ENCODE data around the gene MASP1.

MASP1 gene

DNA sequence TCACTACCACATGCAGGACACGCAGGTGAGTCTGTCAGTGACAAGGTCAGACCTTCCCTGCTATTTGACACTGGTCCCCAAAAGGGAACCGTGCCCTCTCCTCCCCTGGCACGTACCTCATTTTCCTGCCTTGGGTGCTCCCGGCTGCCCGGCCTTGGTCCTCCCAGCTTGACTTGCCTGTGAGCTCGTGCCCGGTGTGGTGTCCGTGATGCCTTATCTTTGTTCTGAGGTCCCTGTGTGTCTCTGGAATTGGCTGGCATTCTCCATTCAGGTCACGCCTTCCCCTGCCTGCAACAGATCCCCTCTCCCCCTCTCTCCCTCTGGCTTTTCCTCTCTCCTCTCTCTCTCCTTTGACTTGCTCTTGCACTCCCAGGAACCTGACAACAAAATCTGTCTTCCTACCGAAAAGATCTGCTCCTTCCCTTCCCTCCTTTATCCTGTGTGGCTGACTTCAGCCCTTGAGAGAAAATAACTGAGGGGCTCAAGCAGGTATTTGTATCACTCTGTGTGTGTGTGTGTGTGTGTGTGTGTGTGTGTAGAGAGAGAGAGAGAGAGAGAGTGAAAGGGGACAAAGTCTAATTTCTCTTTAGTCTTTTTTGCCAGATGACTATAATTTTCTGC is at the start of gene MASP1:
TSS of gene MASP1 (minus strand) at position 226 of the 621 bp plus-strand sequence. CDS start at position 121, 105 bp downstream.
- Mint-ChIP-seq H3K27ac (no peak within 1 kb of the TSS), H3K4me3 (no peak within 1 kb of the TSS), H3K4me1 (ENCODE audit: low read depth) (no peaks in the 10 kb centered on the region), H3K27me3 (peaks cover 12% of the 10 kb centered on the region), H3K9me3 (ENCODE audit: low read depth) (no peaks in the 10 kb centered on the region), H3K36me3 (no peaks in the 10 kb centered on the region)

- Mint-ChIP-seq H3K4me3 (no peak overlapping the region), H3K36me3 (no peaks in the 10 kb centered on the region), H3K27me3 (peaks cover 10% of the 10 kb centered on the region)
Measured at GRCh38 chr3:187340578-187340977, 49.0 kb upstream of the MASP1 start.

GRCh38 chr3:187336322-187336721 is 44.8 kb upstream of the MASP1 start:
- no peaks in the 10 kb centered on the region for H3K36me3 Mint-ChIP-seq
- no peaks in the 10 kb centered on the region for H3K9me3 Mint-ChIP-seq (ENCODE audit: low read depth)
- no peaks in the 10 kb centered on the region for H3K4me1 Mint-ChIP-seq (ENCODE audit: low read depth)
- peaks cover 10% of the 10 kb centered on the region for H3K27me3 Mint-ChIP-seq
- H3K27ac Mint-ChIP-seq = no peak overlapping the region
- H3K4me3 Mint-ChIP-seq = no peak overlapping the region

More at GRCh38 chr3:187340578-187340977, 49.0 kb upstream of the MASP1 start:
- no peaks in the 10 kb centered on the region for H3K4me1 Mint-ChIP-seq (ENCODE audit: low read depth)
- no peak overlapping the region for H3K27ac Mint-ChIP-seq
- H3K9me3 Mint-ChIP-seq (ENCODE audit: low read depth) = no peaks in the 10 kb centered on the region

DNA sequence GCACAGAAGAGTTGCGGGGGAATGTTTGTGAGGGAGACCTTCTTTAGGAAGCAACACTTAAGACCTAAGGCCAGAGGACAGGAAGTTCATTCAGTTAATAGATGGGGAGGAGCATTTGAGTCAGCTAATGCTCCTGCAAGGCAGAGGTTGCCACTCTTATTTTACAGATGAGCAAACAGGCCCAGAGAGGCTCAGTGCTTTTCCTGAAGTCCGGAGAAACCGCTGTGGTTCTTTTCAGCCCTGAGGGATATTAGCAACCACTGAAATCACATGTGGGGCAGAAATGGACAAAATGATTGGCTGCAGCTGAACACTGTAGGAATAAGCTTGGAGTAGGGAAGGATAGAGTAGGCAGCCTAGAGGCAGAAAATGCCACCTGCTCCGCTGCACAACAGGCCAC is 43.4 kb upstream of the MASP1 start:
- Mint-ChIP-seq H3K36me3 (no peaks in the 10 kb centered on the region), H3K9me3 (ENCODE audit: low read depth) (no peaks in the 10 kb centered on the region), H3K27me3 (peaks cover 7% of the 10 kb centered on the region), H3K4me1 (ENCODE audit: low read depth) (no peaks in the 10 kb centered on the region), H3K27ac (no peak overlapping the region), H3K4me3 (no peak overlapping the region)

GRCh38 chr3:187328691-187329090 is 37.2 kb upstream of the MASP1 start:
- Mint-ChIP-seq H3K4me1 (ENCODE audit: low read depth) (no peaks in the 10 kb centered on the region), H3K9me3 (ENCODE audit: low read depth) (no peaks in the 10 kb centered on the region), H3K36me3 (no peaks in the 10 kb centered on the region), H3K4me3 (no peak overlapping the region), H3K27me3 (no peaks in the 10 kb centered on the region), H3K27ac (no peak overlapping the region)

DNA sequence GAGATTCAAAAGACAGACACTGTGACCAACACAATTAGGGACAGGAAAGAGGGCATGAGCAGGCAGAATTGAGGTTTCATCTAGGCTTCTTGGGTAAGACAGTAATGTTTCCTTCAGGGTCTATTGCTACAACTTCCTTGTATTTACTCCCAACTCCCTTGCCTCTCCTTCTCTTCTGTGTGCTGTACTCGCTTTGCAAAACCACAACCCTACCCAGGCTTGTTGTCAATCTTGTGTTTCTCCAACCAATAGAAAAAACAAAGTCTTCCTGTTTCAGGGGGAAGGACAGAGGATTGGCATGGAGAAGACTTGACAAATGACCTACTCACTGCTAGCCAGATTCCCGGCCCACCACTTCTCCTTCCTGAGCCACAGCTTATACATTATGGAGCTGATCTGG is 36.3 kb upstream of the MASP1 start:
- Mint-ChIP-seq H3K4me1 (ENCODE audit: low read depth) (no peaks in the 10 kb centered on the region), H3K27me3 (no peaks in the 10 kb centered on the region), H3K36me3 (no peaks in the 10 kb centered on the region), H3K9me3 (ENCODE audit: low read depth) (no peaks in the 10 kb centered on the region), H3K27ac (no peak overlapping the region), H3K4me3 (no peak overlapping the region)

GRCh38 chr3:187325632-187326031 is 34.1 kb upstream of the MASP1 start:
- H3K4me3 Mint-ChIP-seq = no peak overlapping the region
- no peaks in the 10 kb centered on the region for H3K4me1 Mint-ChIP-seq (ENCODE audit: low read depth)
- H3K9me3 Mint-ChIP-seq (ENCODE audit: low read depth) = no peaks in the 10 kb centered on the region
- H3K27ac Mint-ChIP-seq = no peak overlapping the region
- H3K27me3 Mint-ChIP-seq = peaks cover 5% of the 10 kb centered on the region
- H3K36me3 Mint-ChIP-seq = no peaks in the 10 kb centered on the region

DNA sequence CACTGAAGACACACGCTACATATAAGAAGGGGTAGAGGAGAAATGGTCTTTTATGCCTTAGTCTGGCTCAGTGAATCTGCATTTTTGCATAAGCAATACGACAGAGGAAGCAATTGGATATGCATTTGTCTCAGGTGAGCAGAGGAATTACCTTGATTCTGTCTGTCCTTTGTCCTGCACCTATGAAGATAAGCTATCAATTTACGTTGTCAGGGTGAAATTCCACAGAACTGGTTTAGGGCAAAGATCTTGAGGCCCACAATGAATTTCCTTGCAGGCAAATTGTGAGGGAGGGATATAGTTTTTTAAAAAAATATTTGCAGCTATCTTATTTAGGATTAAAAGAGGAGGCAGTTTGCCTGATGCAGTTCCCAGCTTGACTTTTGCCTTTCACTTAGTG is 31.6 kb upstream of the MASP1 start:
- Mint-ChIP-seq H3K27me3 (peaks cover 14% of the 10 kb centered on the region), H3K4me3 (no peak overlapping the region), H3K4me1 (ENCODE audit: low read depth) (peaks cover 10% of the 10 kb centered on the region), H3K27ac (no peak overlapping the region), H3K36me3 (no peaks in the 10 kb centered on the region), H3K9me3 (ENCODE audit: low read depth) (no peaks in the 10 kb centered on the region)

GRCh38 chr3:187322291-187322690 is 30.8 kb upstream of the MASP1 start:
- Mint-ChIP-seq H3K4me3 (no peak overlapping the region), H3K4me1 (ENCODE audit: low read depth) (peaks cover 10% of the 10 kb centered on the region), H3K27me3 (peaks cover 17% of the 10 kb centered on the region), H3K9me3 (ENCODE audit: low read depth) (no peaks in the 10 kb centered on the region), H3K27ac (no peak overlapping the region), H3K36me3 (no peaks in the 10 kb centered on the region)

GRCh38 chr3:187321766-187322165 is 30.2 kb upstream of the MASP1 start:
- peaks cover 22% of the 10 kb centered on the region for H3K27me3 Mint-ChIP-seq
- H3K27ac Mint-ChIP-seq = no peak overlapping the region
- no peaks in the 10 kb centered on the region for H3K9me3 Mint-ChIP-seq (ENCODE audit: low read depth)
- peaks cover 10% of the 10 kb centered on the region for H3K4me1 Mint-ChIP-seq (ENCODE audit: low read depth)
- no peaks in the 10 kb centered on the region for H3K36me3 Mint-ChIP-seq
- no peak overlapping the region for H3K4me3 Mint-ChIP-seq

- Mint-ChIP-seq H3K27ac (no peak overlapping the region), H3K4me1 (ENCODE audit: low read depth) (peaks cover 10% of the 10 kb centered on the region), H3K9me3 (ENCODE audit: low read depth) (no peaks in the 10 kb centered on the region), H3K36me3 (no peaks in the 10 kb centered on the region), H3K27me3 (peaks cover 30% of the 10 kb centered on the region), H3K4me3 (no peak overlapping the region)
Measured at GRCh38 chr3:187319699-187320302, 28.3 kb upstream of the MASP1 start.

- Mint-ChIP-seq H3K27me3 (peaks cover 31% of the 10 kb centered on the region), H3K36me3 (no peaks in the 10 kb centered on the region), H3K4me3 (peak overlapping the region; percentile 25), H3K4me1 (ENCODE audit: low read depth) (peaks cover 10% of the 10 kb centered on the region), H3K27ac (no peak overlapping the region), H3K9me3 (ENCODE audit: low read depth) (no peaks in the 10 kb centered on the region)
Measured at GRCh38 chr3:187318819-187319616, 27.5 kb upstream of the MASP1 start.

DNA sequence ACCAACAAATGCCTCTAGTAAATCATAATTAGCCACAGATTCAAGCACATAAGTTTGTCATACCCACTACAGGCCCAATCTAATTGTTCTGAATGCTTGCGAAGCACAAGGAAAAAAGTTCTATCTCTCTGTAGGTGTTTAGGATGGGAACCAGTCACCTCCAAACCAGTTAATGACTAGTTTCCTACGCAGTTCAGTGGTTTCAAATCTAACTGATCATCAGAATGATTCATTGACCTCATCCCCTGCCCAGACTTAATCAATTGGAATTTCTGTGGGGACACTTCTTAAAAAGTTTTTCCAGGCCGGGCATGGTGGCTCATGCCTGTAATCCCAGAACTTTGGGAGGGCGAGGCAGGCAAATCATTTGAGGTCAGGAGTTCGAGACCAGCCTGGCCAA is 24.3 kb upstream of the MASP1 start:
- Mint-ChIP-seq H3K36me3 (no peaks in the 10 kb centered on the region), H3K27me3 (peaks cover 39% of the 10 kb centered on the region), H3K4me1 (ENCODE audit: low read depth) (peaks cover 10% of the 10 kb centered on the region), H3K9me3 (ENCODE audit: low read depth) (no peaks in the 10 kb centered on the region), H3K4me3 (no peak overlapping the region), H3K27ac (no peak overlapping the region)

DNA sequence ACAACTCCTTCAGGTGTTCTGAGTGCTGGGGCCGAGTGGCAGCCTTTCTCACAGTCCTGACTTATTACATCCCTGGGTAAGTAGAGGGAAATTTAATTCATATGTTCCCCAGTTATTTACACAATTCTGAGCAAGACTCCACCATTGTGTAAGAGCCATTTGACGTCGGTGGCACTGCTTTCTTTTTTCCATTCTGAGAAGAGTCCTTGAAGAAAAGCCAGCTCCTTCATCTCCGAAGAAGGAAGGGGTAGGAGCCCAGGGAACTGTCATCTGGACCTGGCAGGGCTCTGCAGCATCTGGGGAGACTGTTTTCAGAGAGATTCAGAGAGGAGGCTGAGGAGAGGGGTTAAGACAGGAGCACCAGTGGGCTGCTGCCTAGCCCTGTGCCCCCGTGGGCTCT is 22.6 kb upstream of the MASP1 start:
- H3K36me3 Mint-ChIP-seq = no peaks in the 10 kb centered on the region
- H3K4me1 Mint-ChIP-seq (ENCODE audit: low read depth) = peaks cover 6% of the 10 kb centered on the region
- H3K4me3 Mint-ChIP-seq = no peak overlapping the region
- H3K27ac Mint-ChIP-seq = no peak overlapping the region
- H3K9me3 Mint-ChIP-seq (ENCODE audit: low read depth) = no peaks in the 10 kb centered on the region
- peaks cover 39% of the 10 kb centered on the region for H3K27me3 Mint-ChIP-seq

GRCh38 chr3:187310954-187311470 is 19.5 kb upstream of the MASP1 start:
- no peak overlapping the region for H3K27ac Mint-ChIP-seq
- H3K27me3 Mint-ChIP-seq = peaks cover 26% of the 10 kb centered on the region
- H3K9me3 Mint-ChIP-seq (ENCODE audit: low read depth) = no peaks in the 10 kb centered on the region
- no peak overlapping the region for H3K4me3 Mint-ChIP-seq
- H3K4me1 Mint-ChIP-seq (ENCODE audit: low read depth) = no peaks in the 10 kb centered on the region
- H3K36me3 Mint-ChIP-seq = no peaks in the 10 kb centered on the region

All from activated naive CD8-positive, alpha-beta T cell (primary cell).